Measurements from ENCODE around the gene ST3GAL3.
A peak's percentile ranks its signal among the peaks of the same experiment; 100 is the strongest.

Gene ST3GAL3

DNA sequence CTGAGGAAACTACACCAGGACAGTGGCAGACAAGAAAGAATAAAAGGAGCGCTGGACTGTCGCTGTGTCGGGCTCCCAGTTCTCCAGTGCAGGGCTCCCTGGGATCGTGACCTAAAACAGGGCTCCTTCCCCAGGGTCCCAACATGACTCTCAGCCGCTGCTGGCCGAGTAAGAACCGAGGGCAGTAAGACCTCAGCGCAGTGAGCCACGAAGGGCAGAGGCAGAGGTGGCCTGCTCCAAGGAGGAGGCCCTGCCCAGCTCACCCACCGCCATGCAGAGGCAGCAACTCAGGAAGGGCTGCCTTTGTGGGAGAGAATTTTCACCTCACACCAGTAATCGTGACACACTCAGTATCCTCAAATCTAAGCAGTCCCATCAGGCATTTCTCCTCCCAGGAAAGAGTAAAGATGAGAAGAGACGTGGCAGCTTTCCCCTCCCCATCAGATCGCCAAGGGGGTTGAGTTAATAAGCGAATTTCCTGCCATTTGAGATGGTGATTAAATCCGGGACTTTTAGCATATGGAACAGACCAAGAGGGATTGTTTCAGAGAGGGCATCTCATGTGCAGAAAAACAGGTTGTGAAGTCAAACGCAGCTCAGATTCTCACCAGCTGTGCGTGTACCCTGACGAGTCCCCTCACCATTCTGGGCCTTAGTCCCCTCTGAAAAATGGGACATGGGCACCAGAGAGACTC, 206.5 kb downstream of the ST3GAL3 start:
- DNase-seq (ENCODE audit: low read depth) = no peak

GRCh38 chr1:43914576-43915525, 207.5 kb downstream of the ST3GAL3 start:
- DNase-seq (ENCODE audit: low read depth) = no peak

GRCh38 chr1:43919906-43920305, 212.6 kb downstream of the ST3GAL3 start:
- no peak for DNase-seq (ENCODE audit: low read depth)

DNA sequence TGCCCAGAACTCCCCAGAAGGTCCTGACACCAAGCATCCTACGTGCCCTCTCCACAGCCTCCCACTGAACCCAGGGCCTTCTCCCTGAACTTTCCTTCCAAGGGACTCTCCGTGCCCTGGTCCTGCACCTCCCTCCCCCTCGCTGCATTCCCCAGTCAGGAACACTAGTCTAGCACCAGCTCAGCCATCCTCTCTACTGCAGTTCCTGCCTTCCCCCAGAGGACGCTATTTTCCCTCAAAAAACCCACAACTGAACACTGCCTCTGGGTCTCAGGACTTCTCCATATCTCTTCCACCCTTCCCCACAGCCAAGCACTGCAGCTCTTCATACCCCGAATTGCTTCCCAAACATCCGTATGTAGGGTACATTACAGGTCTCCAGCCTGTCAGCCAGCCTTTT, 213.7 kb downstream of the ST3GAL3 start:
- no peak for DNase-seq (ENCODE audit: low read depth)

DNA sequence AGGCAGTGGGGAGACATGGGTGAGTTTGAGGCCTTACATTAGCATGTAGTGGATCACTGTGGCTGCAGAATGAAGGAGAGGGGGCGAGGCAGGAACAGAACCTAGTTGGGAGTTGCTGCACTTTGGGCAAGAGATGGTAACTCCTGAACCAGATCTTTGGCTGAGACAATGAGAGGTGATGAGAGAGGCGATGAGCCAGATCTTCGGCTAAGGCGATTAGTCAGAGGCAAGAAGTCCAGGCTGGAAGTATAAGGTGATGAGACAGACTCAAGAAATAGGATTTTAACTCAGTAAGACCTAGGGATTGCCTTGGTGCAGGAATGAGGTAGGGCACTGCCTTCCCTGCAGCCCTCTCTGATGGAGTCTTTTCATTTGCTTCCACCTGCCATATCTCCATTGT, 217.2 kb downstream of the ST3GAL3 start:
- DNase-seq (ENCODE audit: low read depth) = no peak

GRCh38 chr1:43925846-43926245, 218.5 kb downstream of the ST3GAL3 start:
- DNase-seq (ENCODE audit: low read depth) = no peak

- DNase-seq (ENCODE audit: low read depth) = no peak
These were observed 223.0 kb downstream of the ST3GAL3 start for GRCh38 chr1:43930168-43930948.

DNA sequence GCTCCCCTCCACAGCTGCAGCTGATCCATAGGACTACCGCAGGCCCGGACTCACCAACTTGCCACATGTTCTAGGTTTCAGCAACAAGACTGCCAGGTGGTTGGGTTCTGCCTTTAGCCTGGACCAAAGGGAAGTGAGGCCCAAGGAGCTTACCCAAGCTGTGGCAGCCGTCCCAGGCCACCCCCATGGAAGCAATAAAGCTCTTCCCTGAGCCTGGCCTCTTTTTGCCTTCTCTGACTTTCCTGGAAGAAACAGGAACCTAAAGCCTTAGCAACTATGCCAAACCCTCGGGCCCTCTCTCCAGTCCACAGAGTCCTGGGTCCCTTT, 223.6 kb downstream of the ST3GAL3 start:
- no peak for DNase-seq (ENCODE audit: low read depth)

DNA sequence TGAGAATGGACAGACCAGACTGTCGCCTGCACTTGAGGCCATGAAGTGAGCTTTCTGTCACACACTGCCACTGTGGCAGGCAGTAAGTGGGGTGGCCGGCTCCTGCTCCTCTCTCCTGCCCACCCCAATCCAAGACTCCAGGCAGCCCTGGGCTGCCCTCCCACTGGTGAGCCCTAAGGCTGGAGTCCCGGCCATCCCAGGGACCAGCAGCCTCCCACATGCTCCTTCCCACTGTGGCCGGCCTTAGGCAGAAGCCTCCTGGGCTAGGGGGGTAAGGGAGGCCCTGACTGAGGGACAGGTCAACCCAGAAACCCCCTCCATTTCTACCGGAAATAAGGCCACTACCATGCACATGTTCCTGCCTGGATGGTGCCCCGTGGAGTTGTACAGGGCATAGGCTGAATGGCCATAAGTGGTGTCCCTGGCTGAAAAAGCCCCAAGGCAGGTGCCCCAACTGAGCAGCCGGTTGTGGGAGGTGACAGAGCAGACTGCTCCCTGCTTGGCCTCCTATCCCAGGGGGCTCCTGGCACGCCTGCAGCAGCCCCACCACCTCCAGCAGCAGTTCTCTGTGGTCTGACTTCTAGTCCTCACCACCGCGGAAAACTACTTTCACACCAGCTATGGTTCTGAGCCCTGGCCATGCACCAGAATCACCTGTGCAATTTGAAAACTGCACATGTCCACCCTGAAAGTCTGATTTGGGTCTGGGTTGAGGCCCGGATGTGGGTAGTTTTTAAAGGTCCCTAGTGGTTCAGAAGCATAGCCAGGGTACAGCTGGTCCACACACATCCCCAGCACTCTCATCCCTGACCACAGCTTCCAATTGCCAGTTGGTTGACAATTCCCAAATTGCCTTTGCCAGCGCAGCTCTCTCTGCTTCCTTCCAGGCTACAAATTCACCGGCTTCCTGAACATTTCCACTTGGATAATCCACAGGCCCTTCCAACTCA, 224.7 kb downstream of the ST3GAL3 start:
- DNase-seq (ENCODE audit: low read depth) = no peak

- DNase-seq (ENCODE audit: low read depth) = peak; percentile 55
These were observed 225.6 kb downstream of the ST3GAL3 start for GRCh38 chr1:43932786-43933385.

DNA sequence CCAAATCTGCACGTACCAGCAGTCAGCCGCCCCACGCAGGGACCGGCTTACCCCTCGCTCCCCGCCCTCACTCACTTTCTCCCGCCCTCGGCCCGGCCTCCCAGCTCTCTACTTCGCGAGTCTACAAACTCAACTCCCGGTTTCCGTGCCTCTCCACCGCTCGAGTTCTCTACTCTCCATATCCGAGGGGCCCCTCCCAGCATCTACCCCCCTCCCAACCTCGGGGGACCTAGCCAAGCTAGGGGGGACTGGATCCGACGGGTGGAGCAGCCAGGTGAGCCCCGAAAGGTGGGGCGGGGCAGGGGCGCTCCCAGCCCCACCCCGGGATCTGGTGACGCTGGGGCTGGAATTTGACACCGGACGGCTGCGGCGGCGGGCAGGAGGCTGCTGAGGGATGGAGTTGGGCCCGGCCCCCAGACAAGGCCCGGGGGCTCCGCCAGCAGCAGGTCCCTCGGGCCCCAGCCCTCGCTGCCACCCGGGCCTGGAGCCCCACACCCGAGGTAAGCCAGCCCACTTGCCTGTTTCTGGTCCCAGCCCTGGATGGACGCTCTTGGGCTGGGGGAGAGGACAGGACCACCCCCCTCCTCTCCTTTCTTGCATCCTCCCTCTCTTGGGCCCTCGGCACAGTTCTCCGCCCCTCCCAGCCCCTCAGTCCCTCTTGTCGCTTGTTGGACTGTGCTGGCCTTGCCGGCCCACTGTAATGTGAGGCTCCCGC, 226.2 kb downstream of the ST3GAL3 start, which contains the start of gene ARTN:
Gene ARTN (plus strand): TSS at position 416 of the 715 bp plus-strand sequence. CDS start 1,856 bp downstream, outside the sequence.
- no peak for DNase-seq (ENCODE audit: low read depth)

DNA sequence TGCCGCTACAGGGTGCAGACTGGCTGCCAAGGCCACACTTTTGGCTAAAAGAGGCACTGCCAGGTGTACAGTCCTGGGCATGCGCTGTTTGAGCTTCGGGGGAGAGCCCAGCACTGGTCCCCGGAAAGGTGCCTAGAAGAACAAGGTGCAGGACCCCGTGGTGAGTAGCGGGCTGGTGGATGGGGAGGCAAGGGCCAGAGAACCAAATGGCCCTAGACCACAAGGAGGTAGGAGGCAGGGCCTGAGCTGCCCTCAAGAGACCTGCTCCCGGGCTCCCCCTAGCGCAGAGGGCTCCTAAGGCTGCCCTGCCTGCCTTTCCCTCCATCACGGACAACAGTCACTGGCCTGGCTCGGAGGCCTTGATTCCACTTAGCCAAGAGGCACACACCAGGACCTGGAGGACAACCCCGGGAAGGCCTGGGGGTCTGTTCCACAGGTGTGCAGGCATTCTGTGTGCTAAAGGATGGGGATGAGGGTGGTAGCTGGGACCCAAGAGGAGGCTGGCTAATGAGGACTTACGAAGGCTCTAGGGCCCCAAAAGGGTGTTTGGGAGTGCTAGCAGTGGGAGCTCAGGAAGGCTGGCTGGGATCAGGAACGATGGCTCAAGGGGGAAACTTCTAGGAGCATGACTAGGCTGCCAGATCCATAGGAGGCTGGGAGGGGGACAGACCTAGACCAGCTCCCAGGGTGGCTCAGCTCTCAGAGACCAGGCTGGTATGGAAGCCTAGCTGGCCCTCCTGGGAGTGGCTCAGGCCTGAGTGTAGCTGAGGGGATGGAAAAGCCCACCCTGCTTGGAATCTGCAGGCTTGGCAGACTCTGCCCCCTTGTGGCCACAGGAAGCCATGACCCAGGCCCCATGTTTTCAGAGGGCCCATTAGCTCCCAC, 227.0 kb downstream of the ST3GAL3 start:
- no peak for DNase-seq (ENCODE audit: low read depth)

GRCh38 chr1:43934986-43935324, 227.6 kb downstream of the ST3GAL3 start:
- no peak for DNase-seq (ENCODE audit: low read depth)

DNA sequence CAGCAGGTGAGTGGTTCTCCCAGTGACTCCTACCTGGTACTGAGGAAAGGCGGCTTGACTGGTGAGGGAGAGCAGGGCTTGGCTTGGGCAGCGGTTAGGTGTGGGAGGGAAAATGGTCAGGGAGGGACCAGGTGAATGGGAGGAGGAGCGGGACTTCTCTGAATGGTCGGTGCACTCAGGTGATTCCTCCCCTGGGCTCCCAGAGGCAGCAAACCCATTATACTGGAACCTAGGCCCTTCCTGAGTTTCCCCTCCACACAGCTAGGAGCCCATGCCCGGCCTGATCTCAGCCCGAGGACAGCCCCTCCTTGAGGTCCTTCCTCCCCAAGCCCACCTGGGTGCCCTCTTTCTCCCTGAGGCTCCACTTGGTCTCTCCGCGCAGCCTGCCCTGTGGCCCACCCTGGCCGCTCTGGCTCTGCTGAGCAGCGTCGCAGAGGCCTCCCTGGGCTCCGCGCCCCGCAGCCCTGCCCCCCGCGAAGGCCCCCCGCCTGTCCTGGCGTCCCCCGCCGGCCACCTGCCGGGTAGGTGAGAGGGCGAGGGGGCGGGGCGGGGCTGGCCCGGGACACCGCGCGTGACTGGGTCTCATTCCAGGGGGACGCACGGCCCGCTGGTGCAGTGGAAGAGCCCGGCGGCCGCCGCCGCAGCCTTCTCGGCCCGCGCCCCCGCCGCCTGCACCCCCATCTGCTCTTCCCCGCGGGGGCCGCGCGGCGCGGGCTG, 228.5 kb downstream of the ST3GAL3 start:
- no peak for DNase-seq (ENCODE audit: low read depth)

DNA sequence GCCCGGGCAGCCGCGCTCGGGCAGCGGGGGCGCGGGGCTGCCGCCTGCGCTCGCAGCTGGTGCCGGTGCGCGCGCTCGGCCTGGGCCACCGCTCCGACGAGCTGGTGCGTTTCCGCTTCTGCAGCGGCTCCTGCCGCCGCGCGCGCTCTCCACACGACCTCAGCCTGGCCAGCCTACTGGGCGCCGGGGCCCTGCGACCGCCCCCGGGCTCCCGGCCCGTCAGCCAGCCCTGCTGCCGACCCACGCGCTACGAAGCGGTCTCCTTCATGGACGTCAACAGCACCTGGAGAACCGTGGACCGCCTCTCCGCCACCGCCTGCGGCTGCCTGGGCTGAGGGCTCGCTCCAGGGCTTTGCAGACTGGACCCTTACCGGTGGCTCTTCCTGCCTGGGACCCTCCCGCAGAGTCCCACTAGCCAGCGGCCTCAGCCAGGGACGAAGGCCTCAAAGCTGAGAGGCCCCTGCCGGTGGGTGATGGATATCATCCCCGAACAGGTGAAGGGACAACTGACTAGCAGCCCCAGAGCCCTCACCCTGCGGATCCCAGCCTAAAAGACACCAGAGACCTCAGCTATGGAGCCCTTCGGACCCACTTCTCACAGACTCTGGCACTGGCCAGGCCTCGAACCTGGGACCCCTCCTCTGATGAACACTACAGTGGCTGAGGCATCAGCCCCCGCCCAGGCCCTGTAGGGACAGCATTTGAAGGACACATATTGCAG, 229.3 kb downstream of the ST3GAL3 start:
- DNase-seq (ENCODE audit: low read depth) = no peak

DNA sequence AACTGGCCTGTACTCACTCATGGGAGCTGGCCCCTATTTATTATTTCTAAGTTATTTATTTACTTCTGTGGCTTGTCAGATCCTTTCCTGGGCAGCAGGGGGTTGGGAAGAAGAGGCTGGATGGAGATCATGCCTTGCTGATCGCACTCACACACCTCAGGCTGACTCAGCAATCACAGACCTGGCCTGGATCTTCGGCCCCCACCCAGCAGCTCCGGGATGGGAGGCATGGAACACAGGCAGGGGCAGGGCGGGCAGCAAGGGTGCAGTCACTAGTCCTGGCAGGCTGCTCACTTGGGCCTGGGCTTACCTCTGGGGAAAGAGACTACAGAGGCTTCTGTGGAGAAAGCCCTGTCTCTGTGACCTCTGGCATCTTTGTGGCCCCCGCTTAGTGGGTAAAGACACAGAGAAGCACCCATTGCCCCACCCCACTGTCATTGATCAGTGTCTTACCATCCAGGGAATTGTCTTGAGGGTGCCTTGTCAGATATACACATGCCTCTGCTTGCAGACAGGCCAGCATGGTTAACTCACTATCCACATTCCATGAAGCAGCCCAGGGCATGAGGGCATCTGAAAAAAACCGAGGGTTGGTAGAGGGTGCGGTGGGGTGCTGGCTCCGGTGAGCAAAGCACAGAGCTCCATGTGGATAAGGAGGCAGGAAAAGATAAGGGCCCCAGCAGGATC, 230.0 kb downstream of the ST3GAL3 start:
- DNase-seq (ENCODE audit: low read depth) = no peak

DNA sequence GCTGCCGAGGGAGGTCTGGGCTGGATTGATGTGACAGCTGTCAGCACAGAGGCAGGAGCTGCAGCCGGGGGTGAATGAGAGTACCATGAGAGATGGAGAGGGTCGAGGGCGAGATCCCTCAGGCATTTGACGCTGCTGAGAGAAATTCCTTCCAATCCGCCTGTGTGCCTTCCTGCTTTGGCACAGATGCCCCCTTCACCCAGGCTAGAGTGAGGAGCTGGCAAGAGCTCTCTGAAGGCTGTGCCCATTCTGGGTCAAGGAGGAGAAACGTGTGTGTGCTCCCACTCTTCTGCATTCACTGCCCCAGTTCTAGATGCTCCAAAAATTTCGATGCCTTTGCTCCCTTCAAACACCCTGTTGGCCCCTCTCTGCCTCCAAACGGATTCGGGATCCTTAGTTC, 231.0 kb downstream of the ST3GAL3 start:
- DNase-seq (ENCODE audit: low read depth) = no peak
